GM21423 (cell line): ENCODE data around the gene SLC43A3.

Experiments
- ATAC-seq: cut with Tn5 transposase; IDR thresholded peaks from one replicate; pipeline ENCODE4 v1.9.1; 2021; ENCODE audit warnings: mild to moderate bottlenecking, moderate library complexity; ENCODE audit not compliant: unreplicated experiment

Gene SLC43A3

GRCh38 chr11:57430952-57431351 is 4.0 kb upstream of the SLC43A3 start:
- no peak for ATAC-seq

GRCh38 chr11:57429946-57430345 is 3.0 kb upstream of the SLC43A3 start:
- no peak for ATAC-seq

DNA sequence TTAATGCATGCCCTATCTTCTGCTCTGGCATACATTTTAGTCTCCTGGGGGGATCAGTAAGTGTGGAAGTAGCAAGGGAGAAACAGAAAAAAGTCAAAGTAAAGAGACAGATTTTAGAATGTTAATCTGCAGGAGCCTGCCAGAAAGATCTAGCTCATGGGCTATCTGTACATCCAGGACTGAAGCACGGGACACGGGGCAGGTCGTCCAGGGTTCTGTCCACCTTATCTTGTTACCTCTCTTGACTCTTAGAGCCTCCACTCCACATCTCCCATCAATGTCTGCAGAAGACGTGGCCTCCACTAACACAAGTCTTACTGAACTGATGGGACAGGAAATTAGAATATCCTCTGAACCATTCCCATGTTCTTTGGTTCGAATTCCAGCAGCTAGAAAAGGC is 1.7 kb upstream of the SLC43A3 start:
- no peak for ATAC-seq

DNA sequence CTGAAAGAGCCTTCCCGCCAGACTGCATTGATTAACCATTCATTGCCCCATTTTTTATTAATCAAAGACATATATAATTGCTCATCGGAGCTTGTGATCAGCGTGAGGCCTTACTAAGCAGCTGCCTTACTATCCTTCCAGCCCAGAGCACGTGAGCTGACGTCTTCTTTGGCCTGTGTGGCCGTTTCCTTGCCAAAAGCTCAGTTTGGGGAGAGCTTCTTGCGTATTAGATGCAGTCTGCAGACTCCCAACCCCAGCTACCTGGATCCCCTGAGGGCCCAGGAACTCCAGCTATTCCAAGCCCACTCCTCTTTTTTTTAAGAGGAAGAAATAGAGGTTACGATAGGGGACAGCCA is 784 bp upstream of the SLC43A3 start:
- no peak for ATAC-seq

DNA sequence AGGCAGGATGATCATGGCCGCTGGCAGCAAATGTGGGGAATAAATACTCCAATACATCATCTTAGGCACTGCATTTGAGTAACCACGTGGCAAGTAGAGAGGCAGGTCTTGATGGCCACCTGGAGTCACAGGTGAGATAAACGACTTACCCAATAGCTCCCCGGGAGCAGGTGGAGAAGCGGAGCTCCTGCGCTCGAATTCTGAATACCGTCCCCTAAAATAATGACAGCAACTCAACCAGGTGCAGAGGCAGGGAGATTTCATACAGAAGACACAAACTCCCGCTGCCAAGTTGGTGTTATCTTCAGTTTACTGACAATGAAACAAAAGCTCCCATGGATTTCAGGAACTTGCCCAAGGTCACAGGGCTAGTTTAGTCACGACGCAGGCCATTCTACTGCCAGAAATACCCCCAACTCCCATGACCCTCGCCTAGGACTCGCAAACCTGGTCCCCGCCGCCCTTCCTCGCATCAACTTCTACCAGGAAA is 437 bp downstream of the SLC43A3 start:
- ATAC-seq = no peak

DNA sequence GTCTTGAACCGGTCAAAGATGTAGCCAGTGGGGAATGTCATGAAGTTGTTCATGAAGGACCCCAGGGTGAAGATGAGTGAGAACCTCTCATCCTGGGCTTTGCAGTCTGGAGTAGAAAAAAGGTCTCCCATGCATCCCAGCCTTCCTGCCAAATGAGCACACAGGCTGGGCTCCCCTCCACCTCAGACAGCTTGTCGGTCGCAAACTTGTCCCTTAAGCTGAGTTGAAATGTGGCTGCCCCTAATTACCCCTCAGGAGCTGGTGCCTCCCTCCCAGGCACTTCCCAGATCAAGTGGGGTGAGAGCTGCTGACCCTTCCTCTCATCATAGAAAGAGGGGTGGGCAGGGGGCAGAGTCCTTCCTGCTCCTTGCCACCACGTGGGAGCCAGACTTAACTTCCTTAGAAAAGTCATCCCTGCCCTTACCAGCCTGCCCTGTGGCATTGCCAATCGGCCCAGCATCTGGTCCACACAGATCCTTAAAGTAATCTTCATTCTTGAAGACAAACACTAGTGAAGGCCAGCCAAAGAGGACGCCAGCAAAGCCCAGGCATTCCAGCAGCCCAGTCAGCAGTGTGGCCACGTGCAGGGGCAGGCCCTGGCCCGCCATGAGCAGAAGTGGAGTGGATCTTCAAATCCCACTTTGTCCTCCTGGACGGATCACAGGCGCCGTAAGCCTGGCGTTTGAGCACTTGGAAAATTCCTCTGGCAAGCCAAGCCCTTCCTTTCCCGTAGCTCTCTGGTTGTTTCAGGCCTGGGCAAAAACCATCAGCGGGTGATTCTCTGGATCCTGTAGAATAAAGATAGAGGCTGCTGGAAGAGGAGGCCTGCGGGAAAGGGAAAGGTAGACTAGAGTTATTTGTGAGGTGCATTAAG is 1.1 kb downstream of the SLC43A3 start:
- no peak for ATAC-seq

DNA sequence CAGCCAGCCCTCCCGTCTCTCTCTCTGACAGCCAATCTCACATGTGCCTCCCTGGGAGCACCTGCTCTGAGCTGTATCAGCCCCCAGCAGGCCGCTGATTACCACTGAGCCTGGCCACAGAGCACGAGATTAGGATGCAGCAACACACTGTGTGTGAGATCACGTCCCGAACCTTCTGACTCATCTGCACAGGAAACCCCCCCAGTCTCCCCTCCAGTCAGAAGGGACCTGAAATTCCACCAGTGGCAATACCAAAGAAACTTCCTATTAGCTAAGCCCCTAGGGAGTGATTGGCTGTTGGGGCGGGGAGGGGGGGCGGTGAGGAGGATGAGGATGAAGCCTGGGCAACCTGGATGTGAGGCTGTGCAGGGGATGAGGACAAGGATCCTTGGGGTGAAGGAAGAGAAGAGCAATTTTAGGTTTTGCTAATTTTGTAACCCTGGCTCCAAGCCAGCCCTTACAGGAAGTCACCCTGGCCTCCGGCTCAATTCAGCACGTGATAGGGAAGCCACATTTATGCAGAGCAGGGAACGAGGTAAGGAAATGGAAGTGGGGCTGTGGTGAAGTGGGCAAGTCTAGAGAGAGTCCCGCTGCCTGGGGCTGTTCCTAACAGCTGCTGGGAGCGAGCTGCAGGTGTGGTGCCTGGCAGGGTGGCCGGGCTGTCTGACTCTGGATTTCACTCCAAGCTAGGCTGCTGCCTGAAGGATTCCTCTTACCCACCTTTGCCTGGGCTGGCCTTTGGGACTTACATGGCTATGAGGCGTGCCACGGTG is 1.9 kb downstream of the SLC43A3 start:
- peak; percentile 89 for ATAC-seq

GRCh38 chr11:57424137-57424791 is 2.7 kb downstream of the SLC43A3 start:
- no peak for ATAC-seq

- ATAC-seq = no peak
Measured at GRCh38 chr11:57422669-57423068, 4.3 kb downstream of the SLC43A3 start.

GRCh38 chr11:57421805-57422204 is 5.1 kb downstream of the SLC43A3 start:
- ATAC-seq = no peak

DNA sequence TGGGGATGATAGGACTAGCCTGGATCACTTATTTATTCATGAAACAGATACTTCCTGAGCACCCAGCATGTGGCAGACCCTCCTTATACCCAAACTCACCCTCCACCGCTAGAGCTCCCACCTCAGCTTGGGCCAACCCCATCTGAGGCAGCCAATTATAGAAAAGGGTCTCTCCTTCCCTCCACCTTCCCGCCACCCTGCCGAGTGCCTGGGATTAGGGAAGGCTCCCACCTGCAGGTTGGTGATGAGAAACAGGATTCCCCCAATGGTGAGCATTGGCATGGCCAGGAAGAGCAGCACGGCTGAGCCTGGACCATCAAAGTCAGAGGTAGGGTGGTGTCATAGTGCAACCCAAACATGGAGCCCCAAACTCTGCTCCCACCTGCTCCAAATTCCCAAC is 5.9 kb downstream of the SLC43A3 start:
- no peak for ATAC-seq

DNA sequence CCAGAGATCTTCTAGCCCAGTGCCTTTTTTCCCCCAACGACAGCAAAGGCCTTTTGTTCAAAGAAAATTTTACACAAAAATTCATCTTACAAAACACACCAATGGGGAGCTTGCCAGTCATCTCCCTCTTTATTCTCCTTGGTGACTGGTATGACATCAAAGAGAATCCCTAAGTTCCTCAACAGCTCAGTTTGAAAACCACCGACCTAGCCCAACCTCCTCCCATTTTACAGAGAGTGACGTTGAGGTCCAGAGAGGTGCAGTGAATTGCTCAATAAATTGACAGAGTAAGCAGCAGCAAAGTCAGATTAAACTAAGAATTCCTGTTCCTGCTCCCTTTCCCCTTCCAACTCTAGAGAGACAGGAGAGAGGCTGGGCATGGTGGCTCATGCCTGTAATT is 7.8 kb downstream of the SLC43A3 start:
- no peak for ATAC-seq

GRCh38 chr11:57418131-57418530 is 8.8 kb downstream of the SLC43A3 start:
- no peak for ATAC-seq

GRCh38 chr11:57417056-57417455 is 9.9 kb downstream of the SLC43A3 start:
- ATAC-seq = no peak

DNA sequence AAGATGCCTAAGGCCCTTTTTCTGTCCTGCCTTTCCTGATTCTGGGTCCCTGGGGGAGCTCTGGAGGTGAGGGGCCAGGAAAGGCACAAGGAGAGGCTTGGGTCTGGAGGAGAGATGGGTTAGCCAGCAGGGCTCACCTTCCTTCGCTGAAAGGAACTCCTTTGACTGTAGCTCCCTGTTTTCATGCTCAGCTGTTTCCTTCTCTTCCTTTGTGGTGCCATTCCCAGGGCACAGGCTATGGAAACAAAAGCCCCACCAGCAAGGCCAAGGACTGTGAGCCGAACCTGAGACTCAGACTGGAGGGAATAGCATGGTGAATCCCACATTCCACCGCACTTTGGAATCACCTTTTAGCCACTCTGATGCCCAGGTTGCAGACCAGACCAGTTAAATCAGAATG is 10.5 kb downstream of the SLC43A3 start:
- no peak for ATAC-seq

- no peak for ATAC-seq
Measured at GRCh38 chr11:57414612-57415212, 12.2 kb downstream of the SLC43A3 start.

DNA sequence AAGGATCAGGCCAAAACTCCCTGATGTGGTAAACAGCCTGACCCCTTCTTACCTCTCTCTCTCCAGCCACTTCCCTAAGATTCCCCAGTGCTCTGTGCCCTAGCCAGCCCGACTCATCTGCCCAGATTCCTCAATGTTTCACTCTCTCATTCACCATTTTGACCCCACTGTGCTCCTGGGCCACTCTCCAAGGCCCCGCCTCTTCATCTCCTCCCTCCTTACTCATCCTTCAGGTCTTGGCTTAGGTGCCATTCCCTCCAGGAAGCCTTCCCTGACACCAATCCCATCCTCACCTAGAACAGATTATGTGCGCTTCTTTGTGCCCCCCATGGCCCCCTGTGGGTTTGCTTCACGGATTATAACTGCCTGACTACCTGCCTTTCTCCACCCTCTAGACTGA is 13.2 kb downstream of the SLC43A3 start:
- no peak for ATAC-seq

GRCh38 chr11:57410287-57410686 is 16.6 kb downstream of the SLC43A3 start:
- no peak for ATAC-seq

DNA sequence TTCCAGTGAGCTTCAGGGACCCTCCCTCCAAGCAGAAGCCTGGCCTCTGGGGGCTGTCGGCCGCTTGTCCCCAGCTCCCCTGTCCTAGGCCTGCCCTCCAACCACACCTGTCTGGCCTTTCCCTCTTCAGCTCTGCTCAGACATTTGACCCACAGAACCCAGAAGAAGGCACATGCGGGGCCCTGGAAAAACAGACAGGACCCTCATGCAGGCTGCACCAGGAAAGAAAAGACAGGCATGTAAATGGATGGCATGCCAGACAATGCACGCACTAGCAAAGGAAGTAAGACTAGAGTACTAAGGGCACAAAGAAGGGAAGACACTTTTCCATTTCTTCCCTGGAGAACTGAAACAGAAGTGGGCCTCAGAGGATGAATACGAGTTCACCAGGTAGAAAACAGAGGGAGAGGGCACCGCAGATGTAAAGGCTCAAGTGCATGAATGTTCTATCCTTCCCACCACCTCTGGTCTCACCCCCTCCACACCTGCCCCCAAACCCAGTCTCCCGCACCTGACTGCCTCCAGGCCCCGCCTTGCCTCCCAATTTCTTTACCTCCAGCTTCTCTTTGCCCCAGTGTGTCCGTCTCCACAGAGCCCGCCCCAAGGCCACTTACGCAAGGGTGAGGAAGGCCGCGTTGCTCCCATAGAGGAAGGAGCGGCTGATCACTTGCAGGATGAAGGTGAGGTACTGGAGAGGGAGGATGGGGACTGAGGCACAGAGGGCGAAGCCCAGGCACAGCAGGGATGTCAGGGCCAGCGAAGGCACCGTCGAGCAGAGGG is 17.4 kb downstream of the SLC43A3 start:
- no peak for ATAC-seq

- no peak for ATAC-seq
Measured at GRCh38 chr11:57408771-57409170, 18.1 kb downstream of the SLC43A3 start.
